K562 (cell line): Measurements from ENCODE around the gene ALDH16A1. TPM values are rescaled to one million over a fixed set of nuclear protein-coding genes. Genes with fewer than 3 reads are reported as not detected.

Experiments
- DDX20 ChIP-seq: fragments of 450-650 bp; IDR thresholded peaks from 2 replicates; pipeline ENCODE4 v1.6.1; 2016; ENCODE audit warnings: missing genetic modification characterization, low read depth, mild to moderate bottlenecking, missing compliant biosample characterization, moderate library complexity
- GABPA ChIP-seq: fragments of 200-800 bp; sonication (Bioruptor generic); conservative IDR thresholded peaks from 2 replicates; pipeline ENCODE4 v1.6.1; 2016; ENCODE audit warnings: low read depth, missing genetic modification characterization, missing compliant biosample characterization
- MLX ChIP-seq, 2 experiments: fragments of 450-650 bp in 1 of 2; sonication (generic) in 1 of 2; formaldehyde crosslinking; conservative IDR thresholded peaks; 2 replicates each; pipeline versions ENCODE4 v1.4.0 to v1.8.1; 2020 to 2022; ENCODE audit warnings: mild to moderate bottlenecking in 1 of 2, missing genetic modification reagents in 1 of 2
- SMAD3 ChIP-seq: fragments of 450-650 bp; formaldehyde crosslinking; conservative IDR thresholded peaks from 2 replicates; pipeline ENCODE4 v1.4.0; 2020; ENCODE audit warnings: mild to moderate bottlenecking
- STAG1 ChIP-seq: sonication (generic); formaldehyde crosslinking; IDR thresholded peaks from 2 replicates; pipeline ENCODE4 v1.5.0; 2020; ENCODE audit warnings: missing genetic modification reagents, borderline replicate concordance
- TBP ChIP-seq: optimal IDR thresholded peaks from 2 replicates; pipeline ENCODE3; 2011; ENCODE audit warnings: low read depth, low read length, improper control_type of control experiment
- TCF7L2 ChIP-seq: fragments of 150-350 bp; IDR thresholded peaks from 2 replicates; pipeline ENCODE4 v1.6.1; 2016; ENCODE audit warnings: low read depth, mild to moderate bottlenecking, low read length, moderate library complexity
- U2AF1 ChIP-seq: fragments of 200-400 bp; formaldehyde crosslinking; optimal IDR thresholded peaks from 2 replicates; pipeline ENCODE3; 2017; ENCODE audit warnings: mild to moderate bottlenecking, low read depth, low read length, moderate library complexity
- ZKSCAN3 ChIP-seq: fragments of 250-450 bp; sonication (Bioruptor Pico); IDR thresholded peaks from 2 replicates; pipeline ENCODE4 v1.4.0; 2020
- ZNF277 ChIP-seq: fragments of 250-450 bp; sonication (Bioruptor Pico); IDR thresholded peaks from 2 replicates; pipeline ENCODE4 v1.8.0; 2022; ENCODE audit warnings: inconsistent platforms, mild to moderate bottlenecking, moderate library complexity, borderline replicate concordance
- polyA plus RNA-seq, 8 experiments: library from polyadenylated mRNA; depleted of rRNA in 4 of 8; stranded (reverse) in 5 of 8; unstranded in 3 of 8; fragments of >200 nt; fragmentation: Nextera tagmentation in 2 of 8; fragmentation: Illumina TruSeq in 1 of 8; extraction: Ambion mirVana in 2 of 8; extraction: Trizol in 1 of 8; gene quantifications; 2 replicates each; pipeline versions ENCODE4 v1.2.1 to v1.2.3, GENCODE V29; 2011 to 2014; ENCODE audit warnings: inconsistent platforms in 1 of 8, missing spikeins in 1 of 8
- total RNA-seq, 7 experiments: library from RNA; depleted of rRNA in 6 of 7; stranded (reverse); fragments of >200 nt in 6 of 7; fragmentation: Illumina TruSeq in 2 of 7; extraction: Trizol in 2 of 7; gene quantifications; 2 replicates each; pipeline versions ENCODE4 v1.2.1 to v1.2.3, GENCODE V29; 2011 to 2021; ENCODE audit warnings: low replicate concordance in 1 of 7
- TF ChIP-seq, protein P1 (sequence below), 2 experiments: fragments of 250-450 bp in 1 of 2; fragments of 450-650 bp in 1 of 2; sonication (Bioruptor Pico) in 1 of 2; IDR thresholded peaks; 2 replicates each; pipeline versions ENCODE4 v1.6.1 to v1.8.0; 2016 to 2021; ENCODE audit warnings: mild to moderate bottlenecking in 2 of 2, moderate library complexity in 2 of 2, missing compliant biosample characterization in 1 of 2, missing genetic modification characterization in 1 of 2
- TF ChIP-seq, protein P2 (sequence below), 2 experiments: fragments of 200-800 bp in 1 of 2; sonication (Bioruptor generic) in 1 of 2; sonication (generic) in 1 of 2; formaldehyde crosslinking in 1 of 2; IDR thresholded peaks in 1 of 2; conservative IDR thresholded peaks in 1 of 2; 2 replicates each; pipeline versions ENCODE4 v1.5.0 to v1.6.1; 2016 to 2020; ENCODE audit warnings: missing compliant biosample characterization in 1 of 2, missing genetic modification characterization in 1 of 2, missing genetic modification reagents in 1 of 2
- TF ChIP-seq, protein P3 (sequence below), 2 experiments: IDR thresholded peaks; 2 replicates each; pipeline ENCODE4 v1.6.1; 2011; ENCODE audit warnings: borderline replicate concordance in 1 of 2, control low read depth in 1 of 2, low read depth in 1 of 2, low read length in 1 of 2, mild to moderate bottlenecking in 1 of 2, mixed read lengths in 1 of 2, moderate library complexity in 1 of 2; ENCODE audit not compliant: insufficient read depth in 1 of 2, insufficient read length in 1 of 2, poor library complexity in 1 of 2, severe bottlenecking in 1 of 2; ENCODE audit errors: extremely low read depth in 1 of 2
- TF ChIP-seq, protein P4 (sequence below): sonication (generic); formaldehyde crosslinking; IDR thresholded peaks from 2 replicates; pipeline ENCODE4 v1.8.1; 2023; ENCODE audit warnings: mild to moderate bottlenecking, missing genetic modification reagents
- TF ChIP-seq, protein P5 (sequence below): sonication (generic); formaldehyde crosslinking; IDR thresholded peaks from 2 replicates; pipeline ENCODE4 v1.8.1; 2023; ENCODE audit warnings: mild to moderate bottlenecking, missing genetic modification reagents

The ALDH16A1 gene
- total and polyA plus RNA-seq, 9 of the 15 experiments (the other 6 are each of a cell fraction or from before 2014, with no cell fraction given): 2.2 to 52.2 (median 7.6) TPM

DNA sequence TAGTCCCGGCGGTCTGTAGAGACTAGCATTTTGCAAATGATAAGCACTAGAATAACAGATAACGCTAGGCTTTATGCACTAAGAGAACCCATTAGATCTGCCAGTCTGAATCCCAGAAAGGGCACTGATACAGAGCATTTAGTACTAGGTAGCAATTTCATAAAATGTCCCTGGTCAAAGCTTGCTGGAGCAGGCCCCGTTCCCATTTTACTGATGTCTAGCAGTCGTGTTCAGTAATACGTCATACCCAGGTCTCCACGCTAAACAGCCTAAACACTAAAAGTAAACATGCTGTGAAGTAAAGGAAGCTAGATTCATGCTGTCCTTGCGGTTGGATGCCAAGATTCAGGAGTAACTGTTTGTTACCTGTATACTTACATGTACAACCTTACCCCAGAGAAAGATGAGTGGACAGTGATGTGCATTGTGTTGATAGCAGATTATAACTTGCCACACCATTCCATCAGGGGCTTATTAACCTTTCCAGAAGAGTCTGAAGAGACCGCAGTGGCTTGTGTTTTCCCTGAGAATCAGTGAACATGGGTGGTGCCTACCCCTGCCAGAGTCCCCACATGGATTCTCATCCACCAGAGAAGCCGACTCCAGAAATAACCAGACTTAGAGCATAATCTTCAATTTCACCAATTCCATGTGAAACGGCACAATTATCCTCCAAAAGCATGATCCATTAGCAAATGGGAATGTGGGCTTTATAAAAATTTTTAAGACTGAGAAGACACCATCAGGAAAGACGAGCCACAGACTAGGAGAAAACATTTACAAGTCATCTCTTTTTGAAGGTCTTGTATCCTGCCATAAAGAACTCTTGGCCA, 39.8 kb downstream of the ALDH16A1 start (continued):
- TF ChIP-seq, protein P1, sequence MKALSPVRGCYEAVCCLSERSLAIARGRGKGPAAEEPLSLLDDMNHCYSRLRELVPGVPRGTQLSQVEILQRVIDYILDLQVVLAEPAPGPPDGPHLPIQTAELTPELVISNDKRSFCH (CRISPR knock-in tag; IDR thresholded peaks at IDR 0.05): no peak
- TF ChIP-seq, protein P1 (tag; IDR thresholded peaks at IDR 0.05): no peak
- TF ChIP-seq, protein P2, sequence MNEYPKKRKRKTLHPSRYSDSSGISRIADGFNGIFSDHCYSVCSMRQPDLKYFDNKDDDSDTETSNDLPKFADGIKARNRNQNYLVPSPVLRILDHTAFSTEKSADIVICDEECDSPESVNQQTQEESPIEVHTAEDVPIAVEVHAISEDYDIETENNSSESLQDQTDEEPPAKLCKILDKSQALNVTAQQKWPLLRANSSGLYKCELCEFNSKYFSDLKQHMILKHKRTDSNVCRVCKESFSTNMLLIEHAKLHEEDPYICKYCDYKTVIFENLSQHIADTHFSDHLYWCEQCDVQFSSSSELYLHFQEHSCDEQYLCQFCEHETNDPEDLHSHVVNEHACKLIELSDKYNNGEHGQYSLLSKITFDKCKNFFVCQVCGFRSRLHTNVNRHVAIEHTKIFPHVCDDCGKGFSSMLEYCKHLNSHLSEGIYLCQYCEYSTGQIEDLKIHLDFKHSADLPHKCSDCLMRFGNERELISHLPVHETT (CRISPR knock-in tag; conservative IDR thresholded peaks at IDR 0.05 in 1 of 2, IDR thresholded peaks at IDR 0.05 in 1 of 2): no peak
- TF ChIP-seq STAG1 (CRISPR knock-in tag) (no peak), GABPA (tag) (no peak), DDX20 (tag) (no peak), TBP (no peak), MLX (CRISPR knock-in tag; conservative IDR thresholded peaks at IDR 0.05) (no peak), U2AF1 (no peak), ZKSCAN3 (no peak), ZNF277 (CRISPR knock-in tag) (no peak), TCF7L2 (no peak), SMAD3 (CRISPR knock-in tag) (peak; percentile 48; the same call in 1 of the 2 replicates)
- TF ChIP-seq, protein P3, sequence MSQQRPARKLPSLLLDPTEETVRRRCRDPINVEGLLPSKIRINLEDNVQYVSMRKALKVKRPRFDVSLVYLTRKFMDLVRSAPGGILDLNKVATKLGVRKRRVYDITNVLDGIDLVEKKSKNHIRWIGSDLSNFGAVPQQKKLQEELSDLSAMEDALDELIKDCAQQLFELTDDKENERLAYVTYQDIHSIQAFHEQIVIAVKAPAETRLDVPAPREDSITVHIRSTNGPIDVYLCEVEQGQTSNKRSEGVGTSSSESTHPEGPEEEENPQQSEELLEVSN (IDR thresholded peaks at IDR 0.05; ENCODE audit: borderline replicate concordance in 1 of 2, extremely low read depth in 1 of 2, insufficient read depth in 1 of 2, insufficient read length in 1 of 2, low read depth in 1 of 2, low read length in 1 of 2, poor library complexity in 1 of 2, severe bottlenecking in 1 of 2): no peak
- TF ChIP-seq, protein P4, sequence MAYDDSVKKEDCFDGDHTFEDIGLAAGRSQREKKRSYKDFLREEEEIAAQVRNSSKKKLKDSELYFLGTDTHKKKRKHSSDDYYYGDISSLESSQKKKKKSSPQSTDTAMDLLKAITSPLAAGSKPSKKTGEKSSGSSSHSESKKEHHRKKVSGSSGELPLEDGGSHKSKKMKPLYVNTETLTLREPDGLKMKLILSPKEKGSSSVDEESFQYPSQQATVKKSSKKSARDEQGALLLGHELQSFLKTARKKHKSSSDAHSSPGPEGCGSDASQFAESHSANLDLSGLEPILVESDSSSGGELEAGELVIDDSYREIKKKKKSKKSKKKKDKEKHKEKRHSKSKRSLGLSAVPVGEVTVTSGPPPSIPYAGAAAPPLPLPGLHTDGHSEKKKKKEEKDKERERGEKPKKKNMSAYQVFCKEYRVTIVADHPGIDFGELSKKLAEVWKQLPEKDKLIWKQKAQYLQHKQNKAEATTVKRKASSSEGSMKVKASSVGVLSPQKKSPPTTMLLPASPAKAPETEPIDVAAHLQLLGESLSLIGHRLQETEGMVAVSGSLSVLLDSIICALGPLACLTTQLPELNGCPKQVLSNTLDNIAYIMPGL: no peak; the same call in 1 of the 2 replicates
- TF ChIP-seq, protein P5, sequence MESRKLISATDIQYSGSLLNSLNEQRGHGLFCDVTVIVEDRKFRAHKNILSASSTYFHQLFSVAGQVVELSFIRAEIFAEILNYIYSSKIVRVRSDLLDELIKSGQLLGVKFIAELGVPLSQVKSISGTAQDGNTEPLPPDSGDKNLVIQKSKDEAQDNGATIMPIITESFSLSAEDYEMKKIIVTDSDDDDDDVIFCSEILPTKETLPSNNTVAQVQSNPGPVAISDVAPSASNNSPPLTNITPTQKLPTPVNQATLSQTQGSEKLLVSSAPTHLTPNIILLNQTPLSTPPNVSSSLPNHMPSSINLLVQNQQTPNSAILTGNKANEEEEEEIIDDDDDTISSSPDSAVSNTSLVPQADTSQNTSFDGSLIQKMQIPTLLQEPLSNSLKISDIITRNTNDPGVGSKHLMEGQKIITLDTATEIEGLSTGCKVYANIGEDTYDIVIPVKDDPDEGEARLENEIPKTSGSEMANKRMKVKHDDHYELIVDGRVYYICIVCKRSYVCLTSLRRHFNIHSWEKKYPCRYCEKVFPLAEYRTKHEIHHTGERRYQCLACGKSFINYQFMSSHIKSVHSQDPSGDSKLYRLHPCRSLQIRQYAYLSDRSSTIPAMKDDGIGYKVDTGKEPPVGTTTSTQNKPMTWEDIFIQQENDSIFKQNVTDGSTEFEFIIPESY (CRISPR knock-in tag): no peak
